Heart left ventricle (tissue), 16 donors: ENCODE measurements around the gene XBP1. TPM values are rescaled to one million over a fixed set of nuclear protein-coding genes. Genes with fewer than 3 reads are reported as not detected.

Experiments used
- ATAC-seq, 4 donors: fragments of 200-7000 bp; cut with Tn5 transposase; one replicate each; pipeline ENCODE4 v1.9.1; 2020 to 2022; ENCODE audit warnings: moderate library complexity in 4 of 4, mild to moderate bottlenecking in 3 of 4, moderate number of reproducible peaks in 1 of 4
- DNase-seq, 5 donors: peaks; one replicate each; pipeline ENCODE4 v3.0.0-alpha.2; 2020
- H3K27ac ChIP-seq, 12 donors: fragments of 200-600 bp; sonication (generic) in 4 of 12; one replicate each; pipeline versions ENCODE4 v1.5.0 to v1.8.0; 2016 to 2022; ENCODE audit warnings: mild to moderate bottlenecking in 2 of 12
- H3K27me3 ChIP-seq, 9 donors: fragments of 200-600 bp; sonication (generic) in 2 of 9; one replicate each; pipeline versions ENCODE4 v1.5.1 to v1.8.0; 2016 to 2022; ENCODE audit warnings: mild to moderate bottlenecking in 3 of 9
- H3K36me3 ChIP-seq, 9 donors: fragments of 200-600 bp; sonication (generic) in 2 of 9; one replicate each; pipeline versions ENCODE4 v1.5.0 to v1.8.0; 2018 to 2022; ENCODE audit warnings: mild to moderate bottlenecking in 2 of 9
- H3K4me1 ChIP-seq, 12 donors: fragments of 200-600 bp; sonication (generic) in 4 of 12; one replicate each; pipeline versions ENCODE4 v1.5.0 to v1.8.0; 2016 to 2022; ENCODE audit warnings: mild to moderate bottlenecking in 3 of 12
- H3K4me3 ChIP-seq, 12 donors: fragments of 200-600 bp; sonication (generic) in 4 of 12; one replicate each; pipeline versions ENCODE4 v1.5.0 to v1.8.0; 2017 to 2022; ENCODE audit warnings: mild to moderate bottlenecking in 9 of 12, moderate library complexity in 4 of 12
- H3K9me3 ChIP-seq, 12 donors: fragments of 200-600 bp; sonication (generic) in 4 of 12; one replicate each; pipeline versions ENCODE4 v1.5.0 to v1.8.0; 2016 to 2022; ENCODE audit warnings: mild to moderate bottlenecking in 1 of 12
- CTCF ChIP-seq, 12 donors: fragments of 200-600 bp; sonication (generic) in 4 of 12; IDR thresholded peaks; one replicate each; pipeline versions ENCODE4 v1.5.0 to v1.8.0; 2018 to 2022; ENCODE audit warnings: antibody characterized with exemption in 12 of 12, mild to moderate bottlenecking in 5 of 12
- POLR2A ChIP-seq, 2 donors: fragments of 450-650 bp; IDR thresholded peaks; one replicate each; pipeline ENCODE4 v1.6.1; 2017; ENCODE audit warnings: antibody characterized with exemption in 2 of 2, mild to moderate bottlenecking in 2 of 2, moderate library complexity in 2 of 2
- WGBS, 4 donors: extraction: QIAGEN DNeasy Blood & Tissue Kit in 2 of 4; methylation state at CpG; one replicate each; pipeline versions ENCODE4 v1.1.5 to v1.1.7; 2013 to 2018; 5-methylcytosine and 5-hydroxymethylcytosine counted together
- intact Hi-C, 10 donors: fragments of 100-400 bp; cut with DNase I; formaldehyde crosslinking; loops; one replicate each; pipeline versions ENCODE4 v1.11.1 to v1.14.2; 2022
- polyA plus RNA-seq, 2 donors: library from polyadenylated mRNA; stranded (reverse); fragments of 200-250 nt; gene quantifications; one replicate each; pipeline ENCODE4 v1.2.3, GENCODE V29; 2013
- total RNA-seq, 9 donors: library from RNA; depleted of rRNA in 2 of 9; stranded (reverse); fragments of >200 nt in 2 of 9; fragmentation: NEBNext Ultra II Directional in 3 of 9; extraction: Animal tissue kit (Norgen Biotek cat#: 25700) in 3 of 9; gene quantifications; one replicate each; pipeline versions ENCODE4 v1.1.0 to v1.2.4, GENCODE V29; 2016 to 2023
- donor health status: ischemic (EF 13 %, LVEDD 7.1; RV severe dilation, severe dysfunction).
- donor health status: healthy with polysubstance abuse.
- donor health status: DM: no; HTN: yes; CAD: no.
- donor health status: DM: no; HTN: no; CAD: no.
- donor health status: ischemic (EF 25% LVEDD 6.9; RV normal size, moderate dysfunction).
- donor health status: ischemic (EF 25% LVEDD 5.7; RV mildly dilated, moderate dysfunction).
- donor health status: healthy.
- donor health status: DM: yes; HTN: yes; CAD: no.
- donor health status: ischemic (EF 35%, LVEDD 5.7; RV mildly dilated, moderate dysfunction).
- donor health status: nonischemic (EF 11% LVEDD 7.7; RV severe dilation, severe dysfunction).
- donor health status: DM: yes; HTN: yes; CAD: no.
- donor health status: PGD.
- donor health status: ischemic (EF 29% LVEDD 5.4; RV normal size, mild dysfunction).
- donor health status: nonischemic (EF 23%, LVEDD 6.1; RV moderate dilation, normal function).

Gene XBP1
- total and polyA plus RNA-seq, 11 donors: 23.8 to 160 (median 88.1) TPM

GRCh38 chr22:28802595-28803123 is 2.3 kb upstream of the XBP1 start:
- no peak for DNase-seq
- Histone ChIP-seq H3K36me3 (peaks cover 0 to 29% (median 13%) of the 10 kb centered on the region in 9 donors), H3K4me3 (peak overlapping the region in 4 of 12 donors; percentile 78 to 98 (median 92)), H3K4me1 (peaks cover 11 to 43% (median 28%) of the 10 kb centered on the region in 12 donors), H3K27ac (peak overlapping the region in 6 of 12 donors; percentile 17 to 100 (median 64)), H3K9me3 (no peaks in the 10 kb centered on the region), H3K27me3 (no peaks in the 10 kb centered on the region)
- TF ChIP-seq CTCF (IDR thresholded peaks at IDR 0.05): no peak
- TF ChIP-seq POLR2A (IDR thresholded peaks at IDR 0.05): no peak
- WGBS, 4 donors: 77 to 85% (median 82%) methylated on average over 7 of the region's 7 CpGs
- intact Hi-C loops: no loop called here
- ATAC-seq: no peak

DNA sequence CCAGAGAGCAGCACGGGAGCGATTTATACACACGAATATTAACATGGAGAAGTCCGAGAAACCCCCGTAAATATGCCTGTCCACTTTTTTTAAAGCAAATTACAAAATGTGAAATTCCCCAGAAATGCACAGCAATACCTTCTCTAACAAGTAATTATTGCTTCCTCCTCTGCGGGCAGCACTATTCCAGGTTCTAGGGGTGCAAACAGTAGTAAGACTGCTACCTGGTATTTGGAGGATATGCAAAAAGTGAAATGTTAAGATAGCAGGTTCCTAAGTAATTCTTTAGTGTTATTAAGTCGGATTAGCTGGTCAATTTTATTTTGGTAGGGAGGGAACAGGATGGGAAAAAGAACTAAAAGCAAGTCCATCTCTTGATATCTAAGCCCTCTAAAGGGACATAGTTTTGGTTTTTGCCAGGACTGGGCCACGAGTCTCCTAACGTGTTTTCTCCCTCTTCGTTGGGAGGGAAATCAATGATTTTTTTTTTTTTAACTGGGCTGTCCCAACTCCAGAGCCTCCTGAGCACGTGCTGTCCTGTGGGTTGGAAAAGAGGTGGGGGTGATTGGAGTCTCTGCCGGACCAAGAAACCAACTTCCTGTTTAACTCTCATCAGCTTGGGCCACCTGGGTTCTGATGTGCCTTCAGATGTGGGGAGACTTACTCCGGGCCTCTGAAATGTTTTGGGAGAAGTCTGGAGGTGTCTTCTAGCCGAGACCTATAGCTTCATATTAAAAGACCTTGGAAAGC is 1.7 kb upstream of the XBP1 start:
- Histone ChIP-seq H3K4me3 (peak overlapping the region in 8 of 12 donors; percentile 70 to 99 (median 94)), H3K9me3 (no peaks in the 10 kb centered on the region), H3K36me3 (peaks cover 0 to 32% (median 19%) of the 10 kb centered on the region in 9 donors), H3K4me1 (peaks cover 11 to 50% (median 35%) of the 10 kb centered on the region in 12 donors), H3K27me3 (no peaks in the 10 kb centered on the region), H3K27ac (peak overlapping the region in 7 of 12 donors; percentile 17 to 100 (median 97))
- no peak for ATAC-seq
- intact Hi-C loops: loop anchor here in 3 of 10 donors (2.0 kb wide), 2 partner anchors 29 to 59 kb away; partner anchors contain the start of genes CCDC117 (in 2 of the 3) and HSCB (in 1 of the 3)
- WGBS, 4 donors: 56 to 62% (median 57%) methylated on average over 14 of the region's 14 CpGs
- no peak for DNase-seq
- TF ChIP-seq POLR2A (IDR thresholded peaks at IDR 0.05) (no peak), CTCF (IDR thresholded peaks at IDR 0.05) (no peak)

DNA sequence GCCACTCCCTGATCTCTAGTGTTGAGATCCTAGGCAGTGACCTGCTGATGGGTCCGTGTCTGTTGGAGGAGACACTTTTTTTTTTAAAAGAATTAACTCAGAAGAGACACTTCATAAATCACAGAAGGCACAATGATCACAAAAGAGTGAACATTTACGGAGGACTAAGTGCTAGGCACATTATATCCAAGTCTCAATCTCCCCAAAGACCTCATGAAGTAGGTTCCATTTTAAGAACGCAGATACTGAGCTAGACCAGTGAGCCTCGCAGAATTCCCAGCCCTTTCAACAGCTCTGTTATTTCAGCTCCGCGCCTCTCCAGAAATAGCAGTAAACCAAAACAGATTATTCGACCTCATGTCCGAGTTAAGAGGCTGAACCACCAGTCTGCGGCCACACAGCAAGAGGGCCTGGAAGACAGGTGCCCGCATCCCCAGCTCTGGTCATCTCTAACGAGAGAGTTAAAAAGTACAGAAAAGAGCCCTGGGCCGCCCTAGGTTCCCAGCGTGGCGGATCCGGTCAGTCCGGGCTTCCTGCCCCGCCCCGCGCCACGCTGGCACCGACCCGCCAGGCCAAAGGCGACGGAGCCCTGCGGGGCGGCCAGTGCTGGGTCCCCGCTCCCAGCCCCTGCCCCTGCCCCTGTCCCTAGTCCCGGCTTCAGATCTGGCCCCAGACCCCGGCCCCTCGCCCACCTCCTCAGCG is 612 bp downstream of the XBP1 start:
- H3K4me1 ChIP-seq: peaks cover 20 to 72% (median 52%) of the 10 kb centered on the region in 12 donors
- no peaks in the 10 kb centered on the region for H3K27me3 ChIP-seq
- peak overlapping the region; percentile 70 to 100 (median 90) for H3K4me3 ChIP-seq
- WGBS, 4 donors: 0% methylated on average over 24 to 31 of the region's 31 CpGs
- no peaks in the 10 kb centered on the region for H3K9me3 ChIP-seq
- intact Hi-C loops: loop anchor here in 4 of 10 donors (1.0 to 2.0 kb wide), 3 partner anchors 27 to 57 kb away; partner anchors contain the start of genes CCDC117 (in 3 of the 4) and HSCB (in 3 of the 4)
- peaks cover 0 to 49% (median 42%) of the 10 kb centered on the region in 9 donors for H3K36me3 ChIP-seq
- DNase-seq: peak; percentile 75 to 88 (median 78)
- ATAC-seq: peak; percentile 68 to 87 (median 80)
- no peak for TF ChIP-seq CTCF (IDR thresholded peaks at IDR 0.05)
- no peak for TF ChIP-seq POLR2A (IDR thresholded peaks at IDR 0.05)
- peak overlapping the region; percentile 97 to 100 (median 100) for H3K27ac ChIP-seq
